GM18873 (cell line): ENCODE results near the gene C1QTNF8.

Experiments
- ATAC-seq: cut with Tn5 transposase; IDR thresholded peaks from one replicate; pipeline ENCODE4 v1.9.1; 2021; ENCODE audit warnings: mild to moderate bottlenecking, moderate library complexity, moderate number of reproducible peaks; ENCODE audit not compliant: unreplicated experiment, low FRiP score

Gene C1QTNF8

DNA sequence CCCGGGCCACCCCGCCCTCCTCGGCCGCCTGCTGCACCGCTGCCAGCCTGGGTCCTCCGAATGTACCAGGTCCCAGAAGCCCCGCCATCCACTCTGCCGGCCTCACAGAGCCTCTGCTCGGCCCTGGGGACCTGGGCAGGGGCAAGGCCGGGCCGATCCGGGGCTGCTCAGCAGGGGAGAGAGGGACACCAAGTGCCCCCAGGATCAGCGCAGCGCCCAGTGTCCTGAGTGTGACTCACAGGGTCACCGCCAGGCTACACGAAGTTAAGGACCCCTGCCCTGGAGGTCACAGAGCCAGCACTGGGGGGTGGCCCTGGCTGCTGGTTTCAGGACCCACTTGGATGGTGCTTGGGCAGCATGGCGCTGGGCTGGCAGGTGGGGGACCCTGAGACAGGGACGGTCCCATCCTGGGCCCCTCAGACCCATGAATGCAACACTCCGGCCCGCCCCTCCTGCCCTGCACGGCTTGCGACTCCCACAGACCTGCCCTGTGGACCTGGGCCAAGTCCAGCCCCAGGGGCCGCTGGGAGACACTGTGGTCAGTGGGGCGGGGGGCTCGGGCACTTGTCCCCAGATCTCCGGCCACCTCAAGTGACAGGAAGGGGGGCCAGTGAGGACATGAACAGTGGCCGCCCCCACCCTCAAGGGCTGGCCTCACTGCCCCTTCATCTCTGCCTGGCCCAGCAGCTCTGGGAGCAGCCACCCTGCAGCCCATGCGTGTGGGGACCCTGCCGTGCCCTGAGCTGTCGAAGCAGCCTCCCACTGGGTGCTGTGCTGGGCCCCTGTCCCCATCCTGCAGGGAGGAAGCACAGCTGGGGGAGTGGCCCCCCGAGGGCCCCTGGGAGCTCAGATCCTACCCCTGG is 46.7 kb downstream of the C1QTNF8 start:
- no peak for ATAC-seq

DNA sequence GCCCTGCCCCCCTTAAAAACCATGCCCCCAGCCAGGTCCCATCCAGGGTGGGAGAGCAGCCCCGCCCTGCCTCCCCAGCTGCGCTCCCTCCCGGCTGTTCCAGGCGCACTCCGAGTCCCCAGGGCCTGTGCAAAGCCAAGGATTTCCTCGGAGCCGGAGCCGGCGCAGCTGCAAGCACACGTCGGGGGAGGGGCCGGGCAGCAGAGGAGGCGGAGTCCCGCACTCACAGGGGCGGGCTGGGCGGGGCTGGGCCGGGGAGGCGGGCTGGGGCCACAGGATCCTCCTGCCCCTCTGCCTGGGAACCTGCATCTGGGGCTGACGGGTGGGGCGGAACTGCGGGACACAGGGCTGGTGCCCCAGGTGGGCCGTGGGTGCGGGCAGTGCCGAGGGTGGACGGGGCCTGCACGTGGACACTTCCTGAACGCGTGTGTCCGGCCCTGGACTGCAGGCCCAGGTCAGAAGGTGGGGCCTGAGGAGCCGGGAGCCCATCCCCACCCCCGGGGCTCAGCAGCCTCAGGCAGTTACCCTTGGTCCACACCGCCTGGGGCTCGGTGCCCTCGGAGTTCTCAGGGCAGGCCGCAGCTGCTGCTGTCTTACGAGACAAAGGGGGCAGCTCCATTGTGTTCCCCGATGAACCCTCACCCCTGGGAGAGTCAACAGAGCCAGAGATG is 47.5 kb downstream of the C1QTNF8 start:
- no peak for ATAC-seq

DNA sequence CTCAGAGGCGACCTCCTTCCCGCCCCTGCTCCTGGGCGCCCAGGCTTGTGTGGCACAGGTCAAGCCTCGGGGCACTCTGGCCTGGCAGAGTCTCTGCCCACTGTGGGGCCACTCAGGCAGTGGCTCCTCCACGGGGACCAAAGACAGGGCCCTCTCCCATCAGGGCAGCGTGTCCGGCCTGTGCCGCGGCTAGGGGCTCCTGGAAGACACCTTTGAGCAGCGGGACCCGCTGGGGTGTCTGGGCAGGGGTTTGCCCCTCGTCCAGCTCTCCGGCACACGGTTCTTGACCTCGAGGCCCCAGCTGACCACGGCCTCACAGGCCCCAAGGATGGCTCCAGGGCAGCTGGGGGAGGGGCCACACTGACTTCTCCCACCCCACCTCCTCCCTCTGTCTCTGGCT is 48.2 kb downstream of the C1QTNF8 start:
- ATAC-seq, result no peak

DNA sequence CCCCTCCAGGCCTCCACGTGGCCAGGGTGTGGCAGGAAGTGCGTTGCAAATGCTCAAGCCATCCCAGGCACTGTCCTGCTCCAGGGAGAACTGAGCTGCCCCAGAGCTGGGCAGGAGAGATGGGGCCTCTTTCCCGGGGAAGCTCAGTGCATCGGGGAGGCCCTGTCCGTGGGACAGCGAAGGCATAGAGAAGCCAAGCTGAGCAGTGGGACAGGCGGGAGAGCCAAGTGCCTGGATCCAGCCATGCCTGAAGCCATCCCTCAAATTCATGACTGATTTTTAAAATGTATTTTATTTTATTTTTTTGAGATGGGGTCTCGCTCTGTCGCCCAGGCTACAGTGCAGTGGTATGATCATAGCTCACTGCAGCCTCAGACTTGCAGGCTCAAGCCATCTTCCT is 48.9 kb downstream of the C1QTNF8 start:
- ATAC-seq, result no peak

DNA sequence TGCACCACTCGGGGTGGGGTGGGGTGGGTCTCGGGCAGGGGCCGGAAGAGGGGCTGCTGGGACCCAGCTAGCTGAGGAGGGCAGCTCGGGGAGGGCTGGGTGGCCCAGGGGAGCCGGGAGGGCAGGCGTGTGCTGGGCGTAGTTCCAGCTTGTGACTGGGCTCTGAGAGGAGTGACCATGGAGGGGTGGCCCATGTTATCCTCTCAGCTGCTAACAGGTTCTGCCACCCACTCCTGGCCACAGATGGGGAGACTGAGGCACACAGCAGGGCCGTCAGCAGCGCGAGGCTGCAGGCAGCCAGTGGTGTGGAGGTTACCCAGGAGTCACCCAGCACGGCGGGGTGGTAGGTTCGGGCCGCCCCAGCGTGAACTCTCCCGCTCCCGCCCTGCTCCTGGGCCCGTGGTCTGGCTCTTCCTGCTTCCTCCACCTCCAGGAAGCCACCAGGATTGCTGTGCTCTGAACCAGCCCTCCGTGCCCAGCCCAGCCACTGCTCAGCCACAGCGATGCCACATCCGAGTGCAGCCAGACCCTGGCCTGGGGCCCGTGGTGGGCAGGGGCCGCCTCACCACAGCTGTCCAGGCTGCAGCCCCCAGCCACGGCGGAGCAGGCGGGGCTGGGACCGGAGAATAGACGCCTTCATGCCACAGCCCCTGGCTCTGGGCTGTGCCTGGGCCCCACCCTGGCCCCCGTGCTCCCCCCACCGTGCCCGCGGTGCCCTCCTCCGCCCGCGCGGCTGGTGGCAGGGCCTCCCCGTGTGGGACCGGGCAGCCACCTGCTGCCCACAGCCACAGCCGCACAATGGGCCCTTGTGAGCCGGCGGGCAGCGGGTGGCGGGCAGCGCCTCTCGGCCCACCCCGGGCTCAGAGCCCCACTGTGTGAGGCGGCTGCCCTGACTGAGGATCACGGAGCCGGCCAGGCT is 49.8 kb downstream of the C1QTNF8 start:
- ATAC-seq, result no peak

DNA sequence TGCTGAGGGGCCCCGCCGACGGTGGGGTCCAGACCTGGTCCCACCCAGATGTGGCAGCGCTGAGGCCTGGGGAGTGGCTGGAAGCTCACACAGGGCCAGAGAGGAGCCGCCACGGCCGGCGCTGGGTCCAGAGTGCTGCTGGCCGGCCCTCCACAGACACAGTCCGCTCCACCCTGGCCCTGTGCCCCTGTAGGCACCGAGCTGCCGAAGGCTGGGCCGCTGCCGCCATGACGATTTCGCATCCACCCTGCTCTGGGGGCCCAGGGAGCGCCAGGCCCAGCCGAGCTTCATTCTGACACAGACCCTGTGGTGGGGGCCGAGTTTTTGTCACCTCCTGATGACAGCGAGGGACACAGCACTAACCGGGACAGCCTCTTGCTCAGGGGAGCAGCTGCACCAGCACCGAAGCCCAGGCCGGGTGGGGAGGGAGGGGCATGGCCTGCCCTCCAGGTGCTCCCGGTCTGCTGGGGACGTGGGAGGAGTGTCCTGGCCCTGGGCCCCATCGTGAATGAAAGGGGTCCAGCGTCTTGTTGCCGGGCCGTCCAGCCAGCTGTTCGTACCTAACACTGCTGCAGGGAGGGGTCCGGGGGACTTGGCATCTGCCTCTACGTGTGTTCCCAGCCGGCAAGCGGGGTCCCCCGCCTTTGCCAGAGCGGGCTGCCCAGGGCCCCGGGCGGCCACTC is 50.6 kb downstream of the C1QTNF8 start:
- ATAC-seq, result no peak

DNA sequence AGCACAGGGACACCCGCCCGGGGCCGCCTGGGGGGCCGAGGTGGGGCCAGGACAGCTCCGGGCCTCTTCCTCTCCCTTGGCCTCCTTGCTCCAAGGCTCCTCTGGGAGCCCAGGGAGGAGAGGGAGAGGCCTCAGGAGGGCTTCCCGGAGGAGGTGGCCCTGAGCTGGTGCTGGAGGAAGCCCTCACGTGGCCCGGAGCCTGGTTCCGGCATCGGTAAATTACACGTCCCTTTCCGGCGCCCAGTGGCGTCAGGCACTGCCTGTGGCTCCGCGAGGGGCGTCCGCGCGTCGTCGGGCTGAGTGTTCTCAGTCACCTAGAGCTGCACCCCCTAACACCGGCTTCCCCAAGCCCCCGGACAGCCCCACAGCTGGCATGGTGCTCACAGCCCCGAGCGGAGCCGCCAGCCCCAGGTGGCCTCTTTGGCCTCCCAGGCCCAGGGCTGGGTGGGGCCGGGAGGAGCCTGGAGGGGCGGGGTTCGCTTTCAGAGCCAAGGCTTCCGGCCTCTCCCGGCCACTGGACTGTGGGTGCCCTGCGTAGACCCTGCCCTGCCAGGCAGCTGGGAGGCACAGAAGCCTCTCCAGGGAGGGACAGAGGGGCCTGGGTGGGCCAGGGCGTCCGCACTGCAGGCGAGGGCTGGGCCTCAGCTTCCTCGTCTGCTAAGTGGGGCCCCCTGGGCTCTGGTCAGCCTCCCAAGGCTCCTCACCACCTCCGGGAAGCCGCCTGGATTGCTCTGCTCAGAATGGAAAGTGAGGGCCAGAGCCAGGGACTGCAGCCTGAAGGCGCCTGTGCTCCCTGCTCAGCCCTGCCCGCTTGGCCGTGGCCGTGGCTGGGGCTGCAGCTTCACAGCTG is 51.4 kb downstream of the C1QTNF8 start:
- ATAC-seq, result no peak

DNA sequence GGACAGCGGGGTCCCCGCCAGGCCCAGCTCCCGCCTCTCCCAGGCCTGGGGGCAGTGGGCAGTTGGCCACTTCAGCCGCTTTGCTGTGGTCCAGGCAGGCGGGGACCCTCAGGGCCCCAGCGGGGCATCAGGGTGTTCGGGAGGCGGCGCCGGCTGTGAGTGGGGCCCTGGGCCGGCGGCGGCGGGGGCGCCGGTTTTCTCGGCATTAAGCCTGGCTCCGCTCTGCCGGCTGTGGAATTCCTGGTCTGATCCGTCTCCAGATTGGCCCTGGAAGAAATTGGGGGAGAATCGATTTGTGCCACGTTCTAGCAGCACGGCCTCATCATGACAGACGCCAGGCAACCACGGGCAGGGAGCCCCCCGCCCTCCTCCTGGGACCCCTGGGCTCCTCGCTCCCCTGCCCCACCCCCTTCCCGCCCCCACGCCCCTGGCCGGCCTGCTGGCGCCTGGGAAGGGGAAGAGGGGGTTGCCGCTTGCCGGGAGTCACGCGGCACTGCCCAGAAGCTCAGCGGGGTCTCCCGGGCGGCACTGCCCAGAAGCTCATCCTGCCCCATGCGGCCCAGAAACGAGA is 52.1 kb downstream of the C1QTNF8 start:
- no peak for ATAC-seq

DNA sequence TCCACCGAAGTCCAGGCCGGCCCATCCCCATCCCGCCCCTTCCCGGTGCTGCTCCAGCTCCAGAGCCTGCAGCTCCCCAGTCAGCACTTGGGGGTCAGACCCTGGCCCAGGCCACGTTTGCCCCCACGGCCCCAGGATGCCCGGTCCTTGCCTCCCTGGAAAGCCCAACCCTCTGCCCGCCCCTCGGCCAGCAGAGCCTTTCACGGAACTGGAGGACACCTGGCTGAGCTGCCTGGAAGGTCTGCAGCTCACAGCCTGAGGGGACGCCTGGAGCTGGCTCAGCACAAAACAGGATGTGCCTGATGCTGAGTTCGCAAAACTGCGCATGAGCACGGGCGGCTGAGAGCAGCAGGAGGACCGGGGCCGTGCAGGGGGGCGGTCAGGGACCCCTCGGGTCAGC is 53.2 kb downstream of the C1QTNF8 start:
- no peak for ATAC-seq

DNA sequence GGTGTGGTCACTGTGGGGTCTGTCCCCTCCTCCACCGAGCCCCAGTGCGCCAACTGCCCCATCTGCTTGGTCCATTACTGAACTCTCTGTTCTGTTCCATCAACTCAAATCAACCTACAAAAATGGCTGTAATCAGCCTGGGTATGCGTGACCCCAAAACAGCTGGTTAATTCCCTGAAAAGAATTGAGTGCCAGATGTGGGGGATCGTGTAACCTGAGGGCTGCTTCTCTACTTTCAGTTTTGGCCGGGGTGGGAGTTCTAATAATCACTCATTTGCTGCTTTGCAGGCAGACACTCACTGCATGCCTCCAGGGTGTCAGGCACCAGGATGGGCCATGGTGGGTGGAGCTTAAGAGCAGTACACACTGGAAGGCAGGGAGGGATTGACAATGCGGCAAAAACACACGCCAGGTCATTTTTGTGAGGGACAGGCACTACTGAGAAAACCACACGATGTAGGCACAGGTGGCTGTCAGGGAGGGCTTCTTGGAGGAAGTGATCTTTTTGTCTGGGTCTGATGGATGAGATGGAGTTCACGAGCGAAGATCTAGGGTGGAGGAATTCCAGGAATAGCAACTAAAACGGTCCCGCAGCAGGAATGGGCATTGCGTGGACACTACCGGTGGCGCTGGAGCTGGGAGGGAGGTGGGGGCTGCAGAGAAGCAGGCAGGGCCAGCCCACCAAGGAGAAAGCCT is 53.8 kb downstream of the C1QTNF8 start:
- ATAC-seq, result no peak

DNA sequence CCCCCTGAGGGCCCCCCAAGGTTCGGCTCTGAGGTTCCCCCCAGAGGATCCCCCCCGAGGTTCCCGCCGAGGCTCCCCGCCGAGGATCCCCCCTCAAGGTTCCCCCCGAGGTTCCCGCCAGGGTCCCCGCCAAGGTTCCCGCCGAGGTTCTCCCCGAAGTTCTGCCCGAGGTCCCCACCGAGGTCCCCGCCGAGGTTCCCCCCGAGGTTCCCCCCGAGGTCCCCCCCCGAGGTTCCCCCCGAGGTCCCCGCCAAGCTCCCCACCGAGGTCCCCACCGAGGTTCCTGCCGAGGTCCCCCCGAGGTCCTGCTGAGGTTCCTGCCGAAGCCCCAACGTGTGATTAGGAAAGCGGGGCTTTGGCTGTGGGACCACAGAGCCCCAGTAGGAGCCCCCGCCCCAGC is 55.7 kb downstream of the C1QTNF8 start:
- no peak for ATAC-seq

DNA sequence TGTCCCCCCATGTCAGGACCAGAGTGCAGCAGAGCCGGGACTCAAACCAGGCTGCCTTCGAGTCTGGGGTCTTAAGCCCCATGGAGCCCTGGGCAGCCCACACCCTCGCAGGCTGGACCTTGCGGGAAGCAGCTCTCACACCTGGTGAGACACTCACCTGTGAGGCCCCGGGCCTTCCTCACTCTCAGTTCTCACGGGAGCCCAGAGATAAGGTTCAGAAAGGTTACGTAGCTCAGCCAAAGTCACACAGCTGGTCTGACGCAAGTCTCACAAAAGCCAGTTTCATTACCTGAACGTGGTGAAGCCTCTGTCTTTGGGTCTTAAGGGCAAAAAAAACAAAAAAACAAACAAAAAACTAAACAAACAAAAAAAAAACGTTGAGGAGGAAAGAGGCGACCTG is 56.3 kb downstream of the C1QTNF8 start:
- no peak for ATAC-seq

DNA sequence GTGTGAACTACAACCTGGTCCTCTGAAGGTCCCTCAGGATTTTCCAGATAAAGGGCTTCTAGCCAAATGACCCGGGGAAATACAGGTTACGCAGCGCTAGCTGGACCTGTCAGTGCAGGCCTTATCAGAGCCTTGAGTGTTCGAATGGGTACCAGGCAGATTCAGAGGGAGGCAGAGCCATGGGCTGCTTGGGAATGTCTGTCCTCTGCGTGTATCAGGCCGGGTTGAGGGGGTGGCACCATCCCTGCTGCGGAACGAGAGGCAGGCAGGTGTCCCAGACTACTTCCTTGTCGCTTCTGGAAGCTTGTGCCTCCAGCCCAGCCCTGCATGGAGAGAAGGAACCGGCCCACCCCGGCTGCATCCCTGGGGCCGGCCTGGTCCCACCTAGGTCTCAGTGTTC is 57.1 kb downstream of the C1QTNF8 start:
- no peak for ATAC-seq
